OCI-M1 (cell line): ENCODE data around the gene NFS1.
A peak's percentile ranks its signal among the peaks of the same experiment; 100 is the strongest.

Experiments used
- DNase-seq: peaks from one replicate; lab custom pipeline; 2025; lab: John Stamatoyannopoulos, UW

The NFS1 gene

GRCh38 chr20:35640724-35641123 is 58.4 kb downstream of the NFS1 start:
- no peak for DNase-seq

- no peak for DNase-seq
Observed at GRCh38 chr20:35638751-35639150, 60.4 kb downstream of the NFS1 start.

DNA sequence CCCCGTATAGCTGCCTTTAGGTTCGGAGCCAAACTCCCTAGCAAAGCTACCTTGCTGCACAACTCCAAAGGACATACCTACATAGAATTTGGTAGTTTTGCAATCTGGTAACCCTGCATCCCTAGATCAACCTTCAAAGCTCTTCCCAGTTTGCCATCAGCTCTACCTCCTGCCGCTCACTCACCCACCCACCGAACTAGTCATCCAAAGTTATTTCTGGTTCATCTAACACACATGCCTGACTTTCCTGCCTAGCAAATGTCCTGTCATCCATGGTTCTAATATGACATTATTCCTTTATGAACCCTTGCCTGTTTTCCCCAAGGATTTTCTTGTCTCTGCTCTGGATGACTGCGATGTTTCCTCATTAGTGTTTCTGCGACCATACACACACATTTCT is 61.9 kb downstream of the NFS1 start:
- DNase-seq, result no peak

GRCh38 chr20:35636095-35636494 is 63.1 kb downstream of the NFS1 start:
- no peak for DNase-seq

DNA sequence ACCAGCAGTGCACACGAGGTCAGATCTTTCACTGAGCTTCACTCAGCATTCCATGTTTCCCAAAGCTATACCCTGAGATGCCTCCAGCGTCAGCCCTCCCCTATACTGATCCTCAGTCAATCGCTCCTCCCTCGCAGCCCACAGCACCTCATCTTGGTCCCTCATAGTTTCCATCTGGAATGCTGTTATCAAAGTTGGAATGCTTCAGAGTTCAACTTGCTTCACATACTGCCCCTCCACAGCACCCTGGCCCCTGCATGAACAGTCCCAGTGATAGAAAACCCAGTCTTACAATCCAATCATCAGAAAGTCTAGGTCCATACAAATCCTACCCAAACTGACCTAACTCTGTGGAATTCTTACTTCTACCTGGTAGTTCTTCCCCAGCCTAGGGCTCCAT is 63.5 kb downstream of the NFS1 start:
- no peak for DNase-seq

GRCh38 chr20:35632539-35633115 is 66.5 kb downstream of the NFS1 start:
- no peak for DNase-seq

DNA sequence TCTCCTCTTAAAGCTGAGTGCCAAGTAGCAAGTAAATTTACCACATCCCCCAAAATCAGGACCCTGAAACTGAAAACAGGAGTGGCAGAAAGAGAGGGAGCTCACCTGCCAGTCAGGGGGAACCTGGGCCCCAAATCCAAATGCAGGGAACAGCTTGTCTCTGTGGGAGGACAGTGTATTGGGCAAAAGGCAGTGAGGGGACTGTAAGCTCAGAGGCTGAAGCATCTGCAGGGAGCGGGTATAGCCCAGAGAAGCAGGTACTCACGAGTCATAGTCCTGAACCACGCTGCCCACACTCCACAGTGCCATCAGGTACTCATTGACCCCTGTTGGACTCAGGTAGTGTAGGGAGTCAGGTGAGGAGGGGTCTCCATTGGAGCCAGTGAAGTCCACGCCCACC is 68.5 kb downstream of the NFS1 start:
- no peak for DNase-seq

- DNase-seq, result no peak
Observed at GRCh38 chr20:35629427-35630145, 69.6 kb downstream of the NFS1 start.

DNA sequence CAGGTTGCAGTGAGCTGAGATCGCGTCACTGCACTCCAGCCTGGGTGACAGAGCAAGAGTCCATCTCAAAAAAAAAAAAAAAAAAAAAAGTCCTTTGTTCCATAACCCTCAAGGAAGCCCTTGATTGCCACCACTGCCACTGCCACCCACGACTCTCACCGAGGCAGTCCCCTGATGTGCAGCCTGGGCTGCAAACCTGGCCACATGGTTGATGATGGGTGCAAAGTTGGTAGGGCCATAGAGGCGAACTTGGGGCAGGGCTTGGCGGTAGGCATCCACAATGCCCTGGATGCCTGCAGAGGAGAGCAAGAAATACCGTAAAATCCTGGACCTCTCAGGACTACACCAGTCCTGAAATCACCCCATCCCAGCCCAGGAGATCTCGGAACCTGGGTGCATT is 72.0 kb downstream of the NFS1 start:
- no peak for DNase-seq

DNA sequence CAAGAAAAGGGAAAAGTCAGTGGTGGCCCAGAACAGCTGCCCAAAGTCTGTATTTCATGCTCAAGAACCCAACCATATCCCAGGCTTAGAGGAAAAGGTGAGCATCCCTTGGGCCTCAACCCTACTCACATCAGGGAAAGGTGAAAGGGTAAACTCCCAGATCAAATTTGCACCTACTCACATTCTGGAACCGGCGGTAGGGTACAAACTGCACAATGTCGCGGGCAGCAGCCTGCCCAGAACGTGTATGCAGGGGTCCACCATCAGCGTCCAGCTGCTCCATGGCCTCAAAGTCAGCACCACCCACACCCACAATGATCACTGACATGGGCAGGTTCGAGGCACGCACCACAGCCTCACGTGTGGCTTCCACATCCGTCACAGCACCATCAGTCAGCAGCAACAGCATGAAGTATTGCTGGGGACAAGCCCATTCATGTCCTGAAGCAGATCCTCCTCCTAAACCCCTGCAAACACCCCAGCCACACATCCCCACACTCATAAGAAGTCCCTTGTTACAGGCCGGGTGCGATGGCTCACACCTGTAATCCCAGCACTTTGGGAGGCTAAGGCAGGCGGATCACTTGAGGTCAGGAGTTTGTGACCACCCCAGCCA is 72.7 kb downstream of the NFS1 start:
- DNase-seq, result no peak

DNA sequence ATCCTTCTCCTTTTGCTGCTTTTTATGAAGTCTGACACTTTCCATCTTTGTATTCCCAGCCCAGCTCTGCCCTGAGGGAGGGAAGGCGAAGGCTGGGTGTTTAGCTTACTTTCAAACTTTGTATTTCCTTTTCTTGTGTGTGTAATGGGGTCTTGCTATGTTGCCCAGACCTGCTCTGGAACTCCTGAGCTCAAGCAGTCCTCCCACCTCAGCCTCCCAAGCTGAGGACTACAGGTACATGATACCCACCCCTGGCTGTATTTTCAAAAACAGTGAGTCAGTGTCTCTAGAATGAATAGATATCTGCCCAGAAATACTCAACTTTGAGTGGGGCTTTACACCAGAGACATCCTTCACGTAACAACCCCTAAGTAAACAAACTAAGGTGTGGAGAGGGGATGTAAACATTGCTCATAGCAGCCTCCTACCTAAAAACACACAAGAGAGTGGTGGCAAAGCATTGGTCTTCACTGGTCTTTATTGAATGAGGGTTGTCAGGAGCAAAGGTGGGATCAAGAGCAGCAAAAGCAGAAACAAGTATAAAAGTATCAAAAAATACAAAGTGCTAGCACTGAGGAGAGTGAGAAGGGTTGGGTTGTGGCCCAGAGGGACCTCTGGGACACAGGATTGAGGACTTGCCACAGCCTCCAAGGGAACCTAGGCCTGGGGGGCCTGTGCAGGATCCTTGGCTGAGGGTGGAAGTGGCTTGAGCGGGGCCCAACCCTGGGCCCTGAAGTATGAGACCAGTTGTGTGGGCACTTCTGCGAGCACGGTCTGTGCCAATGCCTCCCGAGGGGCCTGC is 73.4 kb downstream of the NFS1 start:
- DNase-seq, result no peak

- DNase-seq, result no peak
Observed at GRCh38 chr20:35621560-35621946, 77.6 kb downstream of the NFS1 start.

DNA sequence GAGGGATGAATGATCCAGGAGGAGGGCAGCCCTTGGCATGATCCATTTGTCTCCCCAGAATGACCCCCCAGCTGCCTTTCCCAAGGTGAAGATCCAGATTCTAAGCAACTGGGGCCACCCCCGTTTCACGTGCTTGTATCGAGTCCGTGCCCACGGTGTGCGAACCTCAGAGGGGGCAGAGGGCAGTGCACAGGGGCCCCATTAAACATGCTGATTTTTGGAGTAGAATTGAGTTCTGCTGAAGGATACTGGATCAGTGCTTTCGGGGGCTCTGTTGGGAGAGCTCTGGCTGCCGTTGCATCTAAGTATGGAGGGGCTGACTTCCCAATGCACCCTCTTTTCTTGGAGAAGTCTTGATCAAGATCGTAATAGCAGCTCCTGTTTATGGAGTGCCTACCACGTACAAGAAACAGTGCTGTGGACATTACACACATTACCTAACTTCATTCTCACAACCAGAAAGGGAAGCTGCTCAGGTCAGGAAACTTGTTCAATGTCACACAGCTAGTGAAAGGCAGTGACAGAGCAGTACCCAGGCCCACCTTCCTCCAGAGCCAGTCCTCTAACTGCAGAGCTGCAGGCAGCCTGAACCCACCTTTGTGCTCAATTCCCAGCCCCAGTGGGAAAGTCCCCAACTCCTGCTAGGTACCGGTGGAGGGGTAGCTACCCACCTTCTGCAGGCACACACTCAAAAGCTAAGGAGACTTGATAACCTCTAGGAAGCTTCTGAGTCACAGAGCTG is 78.2 kb downstream of the NFS1 start:
- DNase-seq, result no peak

- peak; percentile 89 for DNase-seq
Observed at GRCh38 chr20:35619196-35620095, 79.7 kb downstream of the NFS1 start.

GRCh38 chr20:35618263-35619131 is 80.7 kb downstream of the NFS1 start:
- peak; percentile 31 for DNase-seq
